T-helper 2 cell treated with Interferon-gamma antibody and Interleukin-4, amounts not matched to agents 5 μg/mL and 100 μg/mL, for 36 hours (primary cell): ENCODE data around the gene SEC24C.

Source experiments
- DNase-seq: peaks from one replicate; pipeline ENCODE4 v3.0.0; 2021; ENCODE audit warnings: low spot score
- H3K27ac Mint-ChIP-seq: one replicate; pipeline ENCODE4 v1.8.0; 2021; ENCODE audit warnings: mild to moderate bottlenecking, mixed read lengths
- H3K27me3 Mint-ChIP-seq: one replicate; pipeline ENCODE4 v1.8.0; 2021; ENCODE audit warnings: low read depth, mixed read lengths
- H3K36me3 Mint-ChIP-seq: one replicate; pipeline ENCODE4 v1.8.0; 2021; ENCODE audit warnings: low read depth, mixed read lengths
- H3K4me1 Mint-ChIP-seq: one replicate; pipeline ENCODE4 v1.8.0; 2021; ENCODE audit warnings: low read depth, mixed read lengths
- H3K4me3 Mint-ChIP-seq: one replicate; pipeline ENCODE4 v1.8.0; 2022; ENCODE audit warnings: mild to moderate bottlenecking, moderate library complexity, mixed read lengths
- H3K9me3 Mint-ChIP-seq: one replicate; pipeline ENCODE4 v1.8.0; 2021; ENCODE audit warnings: mixed read lengths

The SEC24C gene

GRCh38 chr10:73744664-73744975 lies 448 bp downstream of the SEC24C start:
- H3K27me3 Mint-ChIP-seq = no peaks in the 10 kb centered on the region
- no peaks in the 10 kb centered on the region for H3K9me3 Mint-ChIP-seq
- peak; percentile 59 for DNase-seq
- peaks cover 28% of the 10 kb centered on the region for H3K4me1 Mint-ChIP-seq
- H3K27ac Mint-ChIP-seq = peak overlapping the region; percentile 99
- peaks cover 27% of the 10 kb centered on the region for H3K36me3 Mint-ChIP-seq
- peak overlapping the region; percentile 98 for H3K4me3 Mint-ChIP-seq

- Mint-ChIP-seq H3K4me3 (peak overlapping the region; percentile 75), H3K4me1 (peaks cover 34% of the 10 kb centered on the region), H3K27ac (peak overlapping the region; percentile 35), H3K27me3 (no peaks in the 10 kb centered on the region), H3K9me3 (no peaks in the 10 kb centered on the region), H3K36me3 (peaks cover 41% of the 10 kb centered on the region)
- DNase-seq = no peak
Observed at GRCh38 chr10:73746721-73747120, 2.5 kb downstream of the SEC24C start.

GRCh38 chr10:73750819-73751218 lies 6.6 kb downstream of the SEC24C start:
- Mint-ChIP-seq H3K4me3 (no peak overlapping the region), H3K27ac (no peak overlapping the region), H3K27me3 (no peaks in the 10 kb centered on the region), H3K4me1 (peaks cover 23% of the 10 kb centered on the region), H3K36me3 (peaks cover 55% of the 10 kb centered on the region), H3K9me3 (no peaks in the 10 kb centered on the region)
- DNase-seq = no peak

GRCh38 chr10:73756183-73756582 lies 12.0 kb downstream of the SEC24C start:
- Mint-ChIP-seq H3K4me1 (peaks cover 16% of the 10 kb centered on the region), H3K27me3 (no peaks in the 10 kb centered on the region), H3K9me3 (no peaks in the 10 kb centered on the region), H3K27ac (no peak overlapping the region), H3K36me3 (peaks cover 49% of the 10 kb centered on the region), H3K4me3 (no peak overlapping the region)
- no peak for DNase-seq

GRCh38 chr10:73758704-73759511 lies 14.7 kb downstream of the SEC24C start:
- H3K4me1 Mint-ChIP-seq = peaks cover 22% of the 10 kb centered on the region
- peak overlapping the region; percentile 55 for H3K27ac Mint-ChIP-seq
- H3K27me3 Mint-ChIP-seq = no peaks in the 10 kb centered on the region
- no peak for DNase-seq
- H3K36me3 Mint-ChIP-seq = peaks cover 51% of the 10 kb centered on the region
- H3K4me3 Mint-ChIP-seq = no peak overlapping the region
- no peaks in the 10 kb centered on the region for H3K9me3 Mint-ChIP-seq

GRCh38 chr10:73759512-73760115 lies 15.4 kb downstream of the SEC24C start:
- Mint-ChIP-seq H3K4me3 (no peak overlapping the region), H3K9me3 (no peaks in the 10 kb centered on the region), H3K27me3 (no peaks in the 10 kb centered on the region), H3K4me1 (peaks cover 22% of the 10 kb centered on the region), H3K36me3 (peaks cover 52% of the 10 kb centered on the region), H3K27ac (peak overlapping the region; percentile 64)
- no peak for DNase-seq

- Mint-ChIP-seq H3K27ac (no peak overlapping the region), H3K4me1 (peaks cover 24% of the 10 kb centered on the region), H3K36me3 (peaks cover 68% of the 10 kb centered on the region), H3K9me3 (no peaks in the 10 kb centered on the region), H3K27me3 (no peaks in the 10 kb centered on the region), H3K4me3 (no peak overlapping the region)
- no peak for DNase-seq
Observed at GRCh38 chr10:73761781-73762180, 17.6 kb downstream of the SEC24C start.

- H3K27ac Mint-ChIP-seq = peak overlapping the region; percentile 52
- H3K4me3 Mint-ChIP-seq = no peak overlapping the region
- DNase-seq = no peak
- no peaks in the 10 kb centered on the region for H3K9me3 Mint-ChIP-seq
- peaks cover 27% of the 10 kb centered on the region for H3K4me1 Mint-ChIP-seq
- H3K27me3 Mint-ChIP-seq = no peaks in the 10 kb centered on the region
- H3K36me3 Mint-ChIP-seq = peaks cover 68% of the 10 kb centered on the region
Observed at GRCh38 chr10:73762915-73763314, 18.7 kb downstream of the SEC24C start.

GRCh38 chr10:73763343-73763742 lies 19.2 kb downstream of the SEC24C start:
- Mint-ChIP-seq H3K4me1 (peaks cover 25% of the 10 kb centered on the region), H3K4me3 (no peak overlapping the region), H3K27ac (no peak overlapping the region), H3K27me3 (no peaks in the 10 kb centered on the region), H3K36me3 (peaks cover 70% of the 10 kb centered on the region), H3K9me3 (no peaks in the 10 kb centered on the region)
- DNase-seq = no peak

- Mint-ChIP-seq H3K36me3 (peaks cover 79% of the 10 kb centered on the region), H3K27me3 (no peaks in the 10 kb centered on the region), H3K4me3 (no peak overlapping the region), H3K27ac (no peak overlapping the region), H3K4me1 (peaks cover 29% of the 10 kb centered on the region), H3K9me3 (no peaks in the 10 kb centered on the region)
- no peak for DNase-seq
Observed at GRCh38 chr10:73765066-73765465, 20.9 kb downstream of the SEC24C start.

- peak overlapping the region; percentile 52 for H3K27ac Mint-ChIP-seq
- H3K4me3 Mint-ChIP-seq = no peak overlapping the region
- H3K9me3 Mint-ChIP-seq = no peaks in the 10 kb centered on the region
- H3K27me3 Mint-ChIP-seq = no peaks in the 10 kb centered on the region
- peaks cover 75% of the 10 kb centered on the region for H3K36me3 Mint-ChIP-seq
- H3K4me1 Mint-ChIP-seq = peaks cover 37% of the 10 kb centered on the region
- DNase-seq = peak; percentile 35
Observed at GRCh38 chr10:73768881-73769280, 24.7 kb downstream of the SEC24C start.

GRCh38 chr10:73769396-73769795 lies 25.2 kb downstream of the SEC24C start:
- DNase-seq = no peak
- H3K27ac Mint-ChIP-seq = peak overlapping the region; percentile 52
- no peak overlapping the region for H3K4me3 Mint-ChIP-seq
- no peaks in the 10 kb centered on the region for H3K9me3 Mint-ChIP-seq
- H3K4me1 Mint-ChIP-seq = peaks cover 39% of the 10 kb centered on the region
- H3K27me3 Mint-ChIP-seq = no peaks in the 10 kb centered on the region
- peaks cover 77% of the 10 kb centered on the region for H3K36me3 Mint-ChIP-seq

GRCh38 chr10:73771722-73772280 lies 27.6 kb downstream of the SEC24C start:
- Mint-ChIP-seq H3K4me3 (peak overlapping the region; percentile 86), H3K4me1 (peaks cover 51% of the 10 kb centered on the region), H3K36me3 (peaks cover 67% of the 10 kb centered on the region), H3K27ac (peak overlapping the region; percentile 94), H3K27me3 (no peaks in the 10 kb centered on the region), H3K9me3 (no peaks in the 10 kb centered on the region)
- peak; percentile 21 for DNase-seq

GRCh38 chr10:73772281-73773151 lies 28.3 kb downstream of the SEC24C start:
- Mint-ChIP-seq H3K4me3 (peak overlapping the region; percentile 86), H3K27me3 (no peaks in the 10 kb centered on the region), H3K4me1 (peaks cover 52% of the 10 kb centered on the region), H3K9me3 (no peaks in the 10 kb centered on the region), H3K36me3 (peaks cover 71% of the 10 kb centered on the region), H3K27ac (peak overlapping the region; percentile 94)
- DNase-seq = peak; percentile 89
